Measurements from ENCODE around the gene IAPP. TPM values are rescaled to one million over a fixed set of nuclear protein-coding genes. Genes with fewer than 3 reads are reported as not detected.

Gene IAPP
- total RNA-seq, 5 donors from 2014 or later (not counting 1 experiment from before 2014, with no cell fraction given), result not detected

- no peak overlapping the region for H3K27ac Mint-ChIP-seq
- no peaks in the 10 kb centered on the region for H3K4me1 ChIP-seq (ENCODE audit: control insufficient read depth in 1 of 2, extremely low read depth in 1 of 2, insufficient read depth in 2 of 2, low read length in 2 of 2)
- POLR2A ChIA-PET, result no interaction called here
- no peak overlapping the region for H3K4me3 Mint-ChIP-seq
- no peak for DNase-seq
- peaks cover 0 to 5% (median 0%) of the 10 kb centered on the region in 3 donors for H3K9me3 Mint-ChIP-seq
- H3K36me3 ChIP-seq (ENCODE audit: control insufficient read depth in 2 of 2, extremely low read depth in 1 of 2, insufficient read depth in 1 of 2, low read length in 1 of 2), result no peaks in the 10 kb centered on the region
- H3K4me1 Mint-ChIP-seq, result no peaks in the 10 kb centered on the region
- ATAC-seq (replicated peaks in 1 of 4), result no peak
- CTCF ChIA-PET, result no interaction called here
- no peaks in the 10 kb centered on the region for H3K36me3 Mint-ChIP-seq
- H3K27ac ChIP-seq (ENCODE audit: low read length), result no peak overlapping the region
- 80% methylated on average over 1 of the region's 4 CpGs for WGBS (ENCODE audit: insufficient coverage)
- H3K27me3 ChIP-seq (replicated peaks in 1 of 2; ENCODE audit: control insufficient read depth in 2 of 2, extremely low read depth in 1 of 2, insufficient read depth in 2 of 2, low read length in 1 of 2), result peaks cover 2% of the 10 kb centered on the region in 2 experiments
- no peaks in the 10 kb centered on the region for H3K9me3 ChIP-seq
- no peak overlapping the region for H3K4me3 ChIP-seq (ENCODE audit: control insufficient read depth in 1 of 2, extremely low read depth in 1 of 2, low read length in 1 of 2)
- H3K27me3 Mint-ChIP-seq, result peaks cover 0 to 4% of the 10 kb centered on the region in 2 donors
Measured at GRCh38 chr12:21428241-21428640, 55.5 kb downstream of the IAPP start.

Other genes starting within 250 kb of the IAPP start
- under 1 TPM in 1 of 5 donors, not detected in 4; 0.12 TPM for gene SLCO1B1, start 241.7 kb upstream of the IAPP start, total RNA-seq
- gene SLCO1A2, start 38.0 kb upstream of the IAPP start, total RNA-seq, result under 1 TPM in 1 of 5 donors, not detected in 4; 0.47 TPM
- gene PYROXD1, start 64.8 kb downstream of the IAPP start, total RNA-seq, result 10 to 100 TPM; 33.2 to 58.4 (median 42.4) TPM
- gene RECQL, start 128.7 kb downstream of the IAPP start, total RNA-seq, result 10 to 100 TPM; 25.4 to 70.8 (median 53.8) TPM
- gene GOLT1B, start 128.9 kb downstream of the IAPP start, total RNA-seq, result 10 to 100 TPM; 27.7 to 37.7 (median 35.1) TPM
- gene SPX, start 153.4 kb downstream of the IAPP start, total RNA-seq, result under 1 TPM in 4 of 5 donors, not detected in 1; 0.26 to 0.46 (median 0.32) TPM
- gene GYS2, start 231.9 kb downstream of the IAPP start, total RNA-seq, result under 1 TPM in 3 of 5 donors, not detected in 2; 0.23 to 0.40 (median 0.28) TPM

Data from T-cell (primary cell).